Measurements from ENCODE around the gene KCNIP4.
"Not testable (repeated sequence)": the region's sequence is repeated elsewhere in the genome, so short reads cannot be mapped to it uniquely, and the experiment has no call there.

Gene KCNIP4

GRCh38 chr4:20813700-20814099 is 1134.9 kb downstream of the KCNIP4 start:
- Mint-ChIP-seq H3K4me3 (no peak overlapping the region), H3K9me3 (ENCODE audit: low read depth) (no peaks in the 10 kb centered on the region), H3K27ac (no peak overlapping the region), H3K27me3 (no peaks in the 10 kb centered on the region), H3K36me3 (no peaks in the 10 kb centered on the region), H3K4me1 (ENCODE audit: low read depth) (no peaks in the 10 kb centered on the region)

DNA sequence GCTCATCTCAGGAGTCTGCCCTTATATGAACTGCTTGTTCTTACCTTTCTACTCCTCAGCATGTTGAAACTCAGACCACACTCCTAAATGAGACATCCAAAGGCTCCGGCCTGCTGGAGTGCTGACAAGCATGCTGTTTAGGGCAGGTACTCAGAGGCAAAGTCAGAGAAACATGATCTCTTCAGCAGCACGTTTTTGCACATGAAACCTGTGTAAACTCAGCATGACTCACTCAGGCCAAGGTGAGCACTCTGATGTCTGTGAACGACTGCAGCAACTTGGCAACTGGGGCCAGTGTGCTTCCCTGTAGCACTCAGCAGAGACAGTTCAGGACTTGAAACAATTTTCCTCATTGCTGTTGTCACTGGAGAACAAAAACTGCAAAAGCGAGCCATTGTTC is 1138.8 kb downstream of the KCNIP4 start:
- Mint-ChIP-seq H3K4me1 (ENCODE audit: low read depth) (no peaks in the 10 kb centered on the region), H3K27ac (no peak overlapping the region), H3K36me3 (no peaks in the 10 kb centered on the region), H3K4me3 (no peak overlapping the region), H3K9me3 (ENCODE audit: low read depth) (no peaks in the 10 kb centered on the region), H3K27me3 (no peaks in the 10 kb centered on the region)

DNA sequence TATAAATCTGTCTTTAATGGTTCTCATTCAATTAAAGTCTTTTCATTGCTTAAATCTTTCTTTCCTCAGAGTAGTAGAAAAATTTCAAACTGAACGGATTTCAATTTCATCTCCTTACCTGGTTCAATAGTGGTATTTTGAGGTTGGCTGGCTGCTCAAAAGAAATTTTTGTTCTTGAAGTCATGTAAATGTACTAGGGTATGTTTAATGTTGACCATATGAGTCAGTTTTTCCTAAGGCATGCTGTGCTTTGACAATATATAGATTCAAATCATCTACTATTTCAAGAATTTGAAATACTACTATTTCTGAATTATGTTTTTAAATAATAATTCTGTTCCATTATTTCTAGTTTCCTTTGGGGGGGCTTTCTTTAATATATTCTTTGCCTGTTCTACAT is 1142.9 kb downstream of the KCNIP4 start:
- no peaks in the 10 kb centered on the region for H3K27me3 Mint-ChIP-seq
- H3K4me3 Mint-ChIP-seq: no peak overlapping the region
- no peaks in the 10 kb centered on the region for H3K36me3 Mint-ChIP-seq
- no peaks in the 10 kb centered on the region for H3K4me1 Mint-ChIP-seq (ENCODE audit: low read depth)
- H3K27ac Mint-ChIP-seq: no peak overlapping the region
- peaks cover 15% of the 10 kb centered on the region for H3K9me3 Mint-ChIP-seq (ENCODE audit: low read depth)

GRCh38 chr4:20787940-20788665 is 1160.5 kb downstream of the KCNIP4 start:
- Mint-ChIP-seq H3K4me3 (no peak overlapping the region), H3K36me3 (peaks cover 6% of the 10 kb centered on the region), H3K27ac (no peak overlapping the region), H3K27me3 (peaks cover 5% of the 10 kb centered on the region), H3K9me3 (ENCODE audit: low read depth) (peaks cover 5% of the 10 kb centered on the region), H3K4me1 (ENCODE audit: low read depth) (no peaks in the 10 kb centered on the region)

DNA sequence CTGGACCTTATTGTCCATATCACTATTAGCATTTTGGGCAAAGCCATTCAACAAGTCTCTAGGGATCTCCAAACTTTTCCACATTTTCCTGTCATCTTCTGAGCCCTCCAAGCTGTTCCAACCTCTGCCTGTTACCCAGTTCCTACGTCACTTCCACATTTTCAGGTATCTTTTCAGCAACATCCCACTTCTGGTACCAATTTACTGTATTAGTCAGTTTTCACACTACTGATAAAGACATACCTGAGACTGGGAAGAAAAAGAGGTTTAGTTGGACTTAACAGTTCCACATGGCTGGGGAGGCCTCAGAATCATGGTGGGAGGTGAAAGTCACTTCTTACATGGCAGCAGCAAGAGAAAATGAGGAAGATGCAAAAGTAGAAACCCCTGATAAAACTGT is 1165.4 kb downstream of the KCNIP4 start:
- H3K4me3 Mint-ChIP-seq; H3K27ac Mint-ChIP-seq; H3K4me1 Mint-ChIP-seq (ENCODE audit: low read depth): not testable (repeated sequence)
- Mint-ChIP-seq H3K27me3 (peaks cover 12% of the 10 kb centered on the region), H3K36me3 (peaks cover 19% of the 10 kb centered on the region), H3K9me3 (ENCODE audit: low read depth) (peaks cover 24% of the 10 kb centered on the region)

DNA sequence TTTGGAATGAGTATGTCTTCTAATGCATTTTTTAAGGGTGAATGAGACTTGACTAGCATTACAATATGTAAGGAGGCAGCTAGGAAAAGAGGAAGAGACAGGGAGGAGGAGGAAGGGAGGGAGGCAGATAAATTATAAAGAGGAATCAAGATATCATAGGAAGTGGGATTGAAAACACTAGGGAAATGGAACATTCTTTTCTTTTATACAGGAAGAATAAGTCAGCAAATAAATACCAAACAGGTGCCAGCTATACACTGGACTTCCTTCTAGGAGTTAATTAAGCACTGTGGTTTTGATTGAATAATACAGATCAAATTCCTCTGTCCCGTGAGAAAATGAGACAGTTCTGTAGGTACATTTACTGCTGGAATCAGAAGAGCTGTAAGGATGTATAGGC is 1169.7 kb downstream of the KCNIP4 start:
- Mint-ChIP-seq H3K36me3 (peaks cover 16% of the 10 kb centered on the region), H3K4me1 (ENCODE audit: low read depth) (no peaks in the 10 kb centered on the region), H3K4me3 (no peak overlapping the region), H3K27me3 (peaks cover 7% of the 10 kb centered on the region), H3K27ac (no peak overlapping the region), H3K9me3 (ENCODE audit: low read depth) (peaks cover 27% of the 10 kb centered on the region)

- Mint-ChIP-seq H3K27ac (no peak overlapping the region), H3K9me3 (ENCODE audit: low read depth) (peaks cover 2% of the 10 kb centered on the region), H3K4me3 (no peak overlapping the region), H3K36me3 (no peaks in the 10 kb centered on the region), H3K4me1 (ENCODE audit: low read depth) (no peaks in the 10 kb centered on the region), H3K27me3 (peaks cover 2% of the 10 kb centered on the region)
Measured at GRCh38 chr4:20773144-20773997, 1175.2 kb downstream of the KCNIP4 start.

GRCh38 chr4:20764366-20764992 is 1184.1 kb downstream of the KCNIP4 start:
- H3K9me3 Mint-ChIP-seq (ENCODE audit: low read depth): no peaks in the 10 kb centered on the region
- H3K27me3 Mint-ChIP-seq: no peaks in the 10 kb centered on the region
- no peaks in the 10 kb centered on the region for H3K36me3 Mint-ChIP-seq
- H3K4me1 Mint-ChIP-seq (ENCODE audit: low read depth): no peaks in the 10 kb centered on the region
- H3K4me3 Mint-ChIP-seq: no peak overlapping the region
- no peak overlapping the region for H3K27ac Mint-ChIP-seq

- no peaks in the 10 kb centered on the region for H3K36me3 Mint-ChIP-seq
- no peaks in the 10 kb centered on the region for H3K4me1 Mint-ChIP-seq (ENCODE audit: low read depth)
- H3K9me3 Mint-ChIP-seq (ENCODE audit: low read depth): no peaks in the 10 kb centered on the region
- no peaks in the 10 kb centered on the region for H3K27me3 Mint-ChIP-seq
- H3K27ac Mint-ChIP-seq: no peak overlapping the region
- H3K4me3 Mint-ChIP-seq: no peak overlapping the region
Measured at GRCh38 chr4:20761826-20762225, 1186.7 kb downstream of the KCNIP4 start.

DNA sequence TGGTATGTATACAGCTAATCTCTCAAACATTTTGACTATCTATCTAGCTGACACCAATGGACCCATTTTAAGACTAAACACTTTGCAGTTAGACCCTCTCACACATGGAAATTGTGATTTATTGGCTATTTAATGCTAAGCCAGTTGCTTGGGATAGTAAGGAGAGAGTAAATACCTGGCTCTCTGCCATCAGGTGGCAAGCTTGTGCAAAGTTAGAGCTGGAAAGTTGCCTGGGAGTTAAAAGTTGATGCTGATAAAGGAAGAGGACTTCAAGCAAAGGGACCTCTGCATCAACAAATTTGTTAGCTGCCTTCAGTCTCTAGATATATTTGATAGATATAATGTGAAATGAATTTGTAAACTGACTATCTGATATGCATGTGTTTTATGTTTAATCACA is 1187.2 kb downstream of the KCNIP4 start:
- H3K4me3 Mint-ChIP-seq: no peak overlapping the region
- H3K9me3 Mint-ChIP-seq (ENCODE audit: low read depth): no peaks in the 10 kb centered on the region
- H3K4me1 Mint-ChIP-seq (ENCODE audit: low read depth): no peaks in the 10 kb centered on the region
- no peaks in the 10 kb centered on the region for H3K36me3 Mint-ChIP-seq
- no peaks in the 10 kb centered on the region for H3K27me3 Mint-ChIP-seq
- no peak overlapping the region for H3K27ac Mint-ChIP-seq

GRCh38 chr4:20760053-20760452 is 1188.5 kb downstream of the KCNIP4 start:
- Mint-ChIP-seq H3K4me3 (no peak overlapping the region), H3K9me3 (ENCODE audit: low read depth) (no peaks in the 10 kb centered on the region), H3K27me3 (no peaks in the 10 kb centered on the region), H3K27ac (no peak overlapping the region), H3K36me3 (no peaks in the 10 kb centered on the region), H3K4me1 (ENCODE audit: low read depth) (no peaks in the 10 kb centered on the region)

- Mint-ChIP-seq H3K9me3 (ENCODE audit: low read depth) (no peaks in the 10 kb centered on the region), H3K27me3 (no peaks in the 10 kb centered on the region), H3K27ac (no peak overlapping the region), H3K4me1 (ENCODE audit: low read depth) (no peaks in the 10 kb centered on the region), H3K4me3 (no peak overlapping the region), H3K36me3 (peaks cover 20% of the 10 kb centered on the region)
Measured at GRCh38 chr4:20754036-20754435, 1194.5 kb downstream of the KCNIP4 start.

DNA sequence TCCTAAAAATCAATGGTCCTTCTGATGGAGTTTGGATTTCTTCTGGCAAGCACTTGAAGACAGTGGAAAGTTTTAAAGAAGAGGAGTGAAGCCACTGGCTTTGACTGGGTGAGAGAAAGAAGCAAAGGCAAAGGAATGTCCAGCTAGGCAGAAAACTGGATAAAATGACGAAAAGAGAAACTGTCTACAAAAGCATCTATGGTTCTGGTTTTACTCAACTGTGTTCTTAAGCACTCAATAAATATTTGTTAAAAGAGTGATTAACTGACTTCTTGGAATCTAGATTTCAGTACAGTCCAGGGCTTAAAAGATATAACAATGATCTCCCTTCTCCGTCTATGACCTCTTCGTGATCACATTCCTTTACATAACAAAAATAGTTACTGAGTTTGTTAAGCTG is 1195.9 kb downstream of the KCNIP4 start:
- Mint-ChIP-seq H3K4me1 (ENCODE audit: low read depth) (no peaks in the 10 kb centered on the region), H3K9me3 (ENCODE audit: low read depth) (no peaks in the 10 kb centered on the region), H3K27ac (no peak overlapping the region), H3K36me3 (peaks cover 23% of the 10 kb centered on the region), H3K4me3 (no peak overlapping the region), H3K27me3 (no peaks in the 10 kb centered on the region)

GRCh38 chr4:20746000-20746399 is 1202.6 kb downstream of the KCNIP4 start:
- peaks cover 18% of the 10 kb centered on the region for H3K9me3 Mint-ChIP-seq (ENCODE audit: low read depth)
- not testable (repeated sequence) for H3K4me3 Mint-ChIP-seq; H3K27me3 Mint-ChIP-seq; H3K4me1 Mint-ChIP-seq (ENCODE audit: low read depth); H3K27ac Mint-ChIP-seq
- peaks cover 25% of the 10 kb centered on the region for H3K36me3 Mint-ChIP-seq

DNA sequence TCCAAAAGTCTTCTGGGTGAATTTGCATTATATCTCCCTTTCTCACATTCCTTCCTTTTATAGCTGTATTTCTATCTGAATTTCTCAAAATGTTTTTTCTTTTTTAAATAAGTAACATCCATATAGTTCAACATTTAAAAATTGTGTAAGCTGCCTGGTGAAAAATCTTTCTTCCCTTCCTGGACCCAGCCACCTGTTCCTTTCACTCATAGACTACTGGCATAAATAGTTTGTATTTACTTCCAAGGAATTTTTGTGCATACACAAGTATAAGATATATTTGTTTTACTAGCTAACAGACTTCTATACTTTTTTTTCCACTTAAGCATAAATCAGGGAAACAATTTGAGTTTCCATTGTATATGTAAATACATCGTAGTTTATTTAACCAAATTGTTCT is 1212.6 kb downstream of the KCNIP4 start:
- peaks cover 20% of the 10 kb centered on the region for H3K9me3 Mint-ChIP-seq (ENCODE audit: low read depth)
- no peaks in the 10 kb centered on the region for H3K27me3 Mint-ChIP-seq
- H3K36me3 Mint-ChIP-seq: peaks cover 63% of the 10 kb centered on the region
- no peaks in the 10 kb centered on the region for H3K4me1 Mint-ChIP-seq (ENCODE audit: low read depth)
- H3K27ac Mint-ChIP-seq: no peak overlapping the region
- no peak overlapping the region for H3K4me3 Mint-ChIP-seq

All from activated naive CD8-positive, alpha-beta T cell (primary cell).